Uterus (tissue), 2 donors: ENCODE data around the gene ZYX.

Experiments used
- CTCF ChIP-seq, 4 experiments: fragments of 200-600 bp in 2 of 4; fragments of 450-650 bp in 2 of 4; sonication (generic) in 2 of 4; IDR thresholded peaks; one replicate each; pipeline ENCODE4 v1.5.1; 2016 to 2019; ENCODE audit warnings: antibody characterized with exemption in 4 of 4, mild to moderate bottlenecking in 2 of 4, moderate library complexity in 1 of 4
- POLR2A ChIP-seq, 2 donors: fragments of 450-650 bp; IDR thresholded peaks; one replicate each; pipeline ENCODE4 v1.6.1; 2016; ENCODE audit warnings: antibody characterized with exemption in 2 of 2, mild to moderate bottlenecking in 1 of 2, moderate library complexity in 1 of 2

GRCh38 chr7:143436325-143436946 is 55.3 kb downstream of the ZYX start:
- no peak for TF ChIP-seq CTCF (IDR thresholded peaks at IDR 0.05)
- no peak for TF ChIP-seq POLR2A (IDR thresholded peaks at IDR 0.05)
